Fibroblast of lung (primary cell): ENCODE data around the gene AVPR1A.

Experiments
- CTCF ChIP-seq, 2 donors: IDR thresholded peaks in 1 of 2; conservative IDR thresholded peaks in 1 of 2; 1 replicate in 1 of 2; 2 replicates in 1 of 2; pipeline ENCODE4 v1.5.1; 2011 to 2012; ENCODE audit warnings: low read length in 2 of 2, control low read depth in 1 of 2, inconsistent platforms in 1 of 2, low read depth in 1 of 2, mild to moderate bottlenecking in 1 of 2
- EZH2 ChIP-seq: IDR thresholded peaks from 2 replicates; pipeline ENCODE4 v1.5.1; 2012; ENCODE audit warnings: low read length, control low read depth, mild to moderate bottlenecking; ENCODE audit errors: missing control alignments

- TF ChIP-seq CTCF (conservative IDR thresholded peaks at IDR 0.05 in 1 of 2, IDR thresholded peaks at IDR 0.05 in 1 of 2; ENCODE audit: low read depth in 1 of 2, low read length in 2 of 2) (no peak), EZH2 (no peak)
Observed at GRCh38 chr12:63179224-63179623, 28.2 kb upstream of the AVPR1A start.
